Activated T-cell treated with anti-CD3 and anti-CD28 coated beads for 1 hour (primary cell): ENCODE data around the gene HYAL2.

ENCODE experiments used
- DNase-seq: peaks from one replicate; pipeline ENCODE4 v3.0.0-alpha.2; 2020; ENCODE audit warnings: low read depth

HYAL2 gene

GRCh38 chr3:50330330-50330729, 7.8 kb upstream of the HYAL2 start:
- DNase-seq: no peak

- DNase-seq: peak; percentile 93
These were observed 5.6 kb upstream of the HYAL2 start, which contains the start of gene TUSC2 for GRCh38 chr3:50327943-50328691. Gene TUSC2 (minus strand): TSS chr3:50328223. CDS start chr3:50328099, 124 bp downstream.

GRCh38 chr3:50327129-50327528, 4.6 kb upstream of the HYAL2 start:
- no peak for DNase-seq

GRCh38 chr3:50326182-50326541, 3.6 kb upstream of the HYAL2 start:
- no peak for DNase-seq

GRCh38 chr3:50325497-50326181, 3.1 kb upstream of the HYAL2 start:
- DNase-seq: no peak

- no peak for DNase-seq
These were observed 2.6 kb upstream of the HYAL2 start for GRCh38 chr3:50325113-50325480.

GRCh38 chr3:50324351-50325112, 2.0 kb upstream of the HYAL2 start:
- DNase-seq: peak; percentile 50

GRCh38 chr3:50323614-50324199, 1.2 kb upstream of the HYAL2 start:
- DNase-seq: no peak

- DNase-seq: no peak
These were observed 601 bp upstream of the HYAL2 start for GRCh38 chr3:50323092-50323600.

- DNase-seq: no peak
These were observed 495 bp downstream of the HYAL2 start for GRCh38 chr3:50322115-50322385.

GRCh38 chr3:50321336-50322114, 1.0 kb downstream of the HYAL2 start:
- peak; percentile 72 for DNase-seq

- DNase-seq: peak; percentile 46
These were observed 1.7 kb downstream of the HYAL2 start for GRCh38 chr3:50320853-50321335.

GRCh38 chr3:50319894-50320625, 2.5 kb downstream of the HYAL2 start:
- no peak for DNase-seq

GRCh38 chr3:50319181-50319893, 3.2 kb downstream of the HYAL2 start:
- DNase-seq: no peak

GRCh38 chr3:50318615-50319014, 3.9 kb downstream of the HYAL2 start:
- no peak for DNase-seq

GRCh38 chr3:50318163-50318562, 4.4 kb downstream of the HYAL2 start:
- DNase-seq: no peak

GRCh38 chr3:50317300-50317699, 5.2 kb downstream of the HYAL2 start:
- no peak for DNase-seq

GRCh38 chr3:50316657-50317242, 5.8 kb downstream of the HYAL2 start:
- peak; percentile 53 for DNase-seq

GRCh38 chr3:50314816-50315215, 7.7 kb downstream of the HYAL2 start:
- DNase-seq: no peak

GRCh38 chr3:50314342-50314741, 8.2 kb downstream of the HYAL2 start:
- DNase-seq: no peak
